Measurements from ENCODE around the gene ANKRD24.

DNA sequence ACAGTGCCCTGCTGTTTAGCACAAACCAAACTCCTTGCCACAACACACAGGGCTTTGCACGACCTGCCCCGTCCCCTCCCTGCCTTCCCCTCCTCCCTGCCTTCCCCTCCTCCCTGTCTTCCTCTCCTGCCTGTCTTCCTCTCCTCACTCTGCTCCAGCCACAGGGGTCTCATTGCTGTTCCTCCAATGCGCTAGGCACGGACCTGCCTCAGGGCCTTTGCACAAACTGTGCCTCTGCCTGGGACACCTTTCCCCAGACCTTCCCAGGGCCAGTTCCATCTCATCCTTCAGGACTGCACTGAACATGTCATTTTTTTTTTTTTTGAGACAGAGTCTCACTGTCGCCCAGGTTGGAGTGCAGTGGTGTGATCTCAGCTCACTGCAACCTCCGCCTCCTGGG, 30.9 kb upstream of the ANKRD24 start:
- TF ChIP-seq, protein P1, sequence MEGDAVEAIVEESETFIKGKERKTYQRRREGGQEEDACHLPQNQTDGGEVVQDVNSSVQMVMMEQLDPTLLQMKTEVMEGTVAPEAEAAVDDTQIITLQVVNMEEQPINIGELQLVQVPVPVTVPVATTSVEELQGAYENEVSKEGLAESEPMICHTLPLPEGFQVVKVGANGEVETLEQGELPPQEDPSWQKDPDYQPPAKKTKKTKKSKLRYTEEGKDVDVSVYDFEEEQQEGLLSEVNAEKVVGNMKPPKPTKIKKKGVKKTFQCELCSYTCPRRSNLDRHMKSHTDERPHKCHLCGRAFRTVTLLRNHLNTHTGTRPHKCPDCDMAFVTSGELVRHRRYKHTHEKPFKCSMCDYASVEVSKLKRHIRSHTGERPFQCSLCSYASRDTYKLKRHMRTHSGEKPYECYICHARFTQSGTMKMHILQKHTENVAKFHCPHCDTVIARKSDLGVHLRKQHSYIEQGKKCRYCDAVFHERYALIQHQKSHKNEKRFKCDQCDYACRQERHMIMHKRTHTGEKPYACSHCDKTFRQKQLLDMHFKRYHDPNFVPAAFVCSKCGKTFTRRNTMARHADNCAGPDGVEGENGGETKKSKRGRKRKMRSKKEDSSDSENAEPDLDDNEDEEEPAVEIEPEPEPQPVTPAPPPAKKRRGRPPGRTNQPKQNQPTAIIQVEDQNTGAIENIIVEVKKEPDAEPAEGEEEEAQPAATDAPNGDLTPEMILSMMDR (IDR thresholded peaks at IDR 0.05): no peak
- no peak for TF ChIP-seq ZFX (IDR thresholded peaks at IDR 0.05; ENCODE audit: borderline replicate concordance)

Measured in 22Rv1 (cell line).